Measurements from ENCODE around the gene OSGIN1.

Gene OSGIN1

GRCh38 chr16:83957296-83957855 lies 4.3 kb downstream of the OSGIN1 start:
- DNase-seq (ENCODE audit: low read depth in 3 of 3), result no peak

- DNase-seq (ENCODE audit: low read depth in 3 of 3), result no peak
Observed at GRCh38 chr16:83958137-83958845, 5.3 kb downstream of the OSGIN1 start.

GRCh38 chr16:83958846-83959565 lies 6.0 kb downstream of the OSGIN1 start:
- no peak for DNase-seq (ENCODE audit: low read depth in 3 of 3)

GRCh38 chr16:83959656-83960434 lies 6.8 kb downstream of the OSGIN1 start:
- no peak for DNase-seq (ENCODE audit: low read depth in 3 of 3)

- DNase-seq (ENCODE audit: low read depth in 3 of 3), result no peak
Observed at GRCh38 chr16:83960521-83961249, 7.6 kb downstream of the OSGIN1 start.

GRCh38 chr16:83961591-83961990 lies 8.6 kb downstream of the OSGIN1 start:
- DNase-seq (ENCODE audit: low read depth in 3 of 3), result no peak

- DNase-seq (ENCODE audit: low read depth in 3 of 3), result no peak
Observed at GRCh38 chr16:83963277-83964119, 10.5 kb downstream of the OSGIN1 start.

- DNase-seq (ENCODE audit: low read depth in 3 of 3), result no peak
Observed at GRCh38 chr16:83964684-83965443, 11.8 kb downstream of the OSGIN1 start.

GRCh38 chr16:83965444-83966152 lies 12.6 kb downstream of the OSGIN1 start:
- no peak for DNase-seq (ENCODE audit: low read depth in 3 of 3)

GRCh38 chr16:83966153-83966696 lies 13.2 kb downstream of the OSGIN1 start:
- DNase-seq (ENCODE audit: low read depth in 3 of 3), result no peak

GRCh38 chr16:83967091-83967490 lies 14.1 kb downstream of the OSGIN1 start:
- DNase-seq (ENCODE audit: low read depth in 3 of 3), result no peak

- DNase-seq (ENCODE audit: low read depth in 3 of 3), result peak in 1 of 3 donors; percentile 8
Observed at GRCh38 chr16:83967838-83968305, 14.8 kb downstream of the OSGIN1 start, which contains the start of gene NECAB2. Gene NECAB2 (plus strand): TSS chr16:83968244. CDS start chr16:83968649, 405 bp downstream.

GRCh38 chr16:83968306-83968851 lies 15.3 kb downstream of the OSGIN1 start:
- DNase-seq (ENCODE audit: low read depth in 3 of 3), result no peak

GRCh38 chr16:83968891-83969649 lies 16.0 kb downstream of the OSGIN1 start:
- no peak for DNase-seq (ENCODE audit: low read depth in 3 of 3)

- no peak for DNase-seq (ENCODE audit: low read depth in 3 of 3)
Observed at GRCh38 chr16:83969771-83970429, 16.9 kb downstream of the OSGIN1 start.

GRCh38 chr16:83970430-83970815 lies 17.4 kb downstream of the OSGIN1 start:
- DNase-seq (ENCODE audit: low read depth in 3 of 3), result no peak

Data from stimulated activated CD4-positive, alpha-beta T cell treated with anti-CD3 and anti-CD28 coated beads, TNF-alpha, amount 100 ng/mL, for 48 hours (primary cell).